GM21529 (cell line): ENCODE measurements around the gene CDKN2A.

Source experiments
- ATAC-seq: cut with Tn5 transposase; IDR thresholded peaks from one replicate; pipeline ENCODE4 v1.9.1; 2021; ENCODE audit not compliant: unreplicated experiment

CDKN2A gene

DNA sequence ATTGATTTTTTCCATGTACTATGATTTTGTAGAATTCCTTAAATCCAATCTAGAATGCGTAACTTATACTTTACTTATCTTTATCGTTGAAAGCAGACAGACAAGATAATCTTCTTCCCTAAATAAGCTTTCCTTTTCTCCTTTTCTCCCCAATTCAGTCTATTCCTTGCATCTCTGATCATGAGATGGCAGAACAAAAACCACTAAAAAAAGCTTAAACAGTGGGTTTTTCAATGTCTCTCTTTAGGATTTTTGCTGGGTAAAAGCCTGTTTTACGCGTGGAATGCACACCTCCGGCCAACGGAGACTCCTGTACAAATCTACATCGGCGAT is 14.2 kb upstream of the CDKN2A start:
- no peak for ATAC-seq

GRCh38 chr9:22005702-22006606 is 11.8 kb upstream of the CDKN2A start:
- ATAC-seq, result no peak

DNA sequence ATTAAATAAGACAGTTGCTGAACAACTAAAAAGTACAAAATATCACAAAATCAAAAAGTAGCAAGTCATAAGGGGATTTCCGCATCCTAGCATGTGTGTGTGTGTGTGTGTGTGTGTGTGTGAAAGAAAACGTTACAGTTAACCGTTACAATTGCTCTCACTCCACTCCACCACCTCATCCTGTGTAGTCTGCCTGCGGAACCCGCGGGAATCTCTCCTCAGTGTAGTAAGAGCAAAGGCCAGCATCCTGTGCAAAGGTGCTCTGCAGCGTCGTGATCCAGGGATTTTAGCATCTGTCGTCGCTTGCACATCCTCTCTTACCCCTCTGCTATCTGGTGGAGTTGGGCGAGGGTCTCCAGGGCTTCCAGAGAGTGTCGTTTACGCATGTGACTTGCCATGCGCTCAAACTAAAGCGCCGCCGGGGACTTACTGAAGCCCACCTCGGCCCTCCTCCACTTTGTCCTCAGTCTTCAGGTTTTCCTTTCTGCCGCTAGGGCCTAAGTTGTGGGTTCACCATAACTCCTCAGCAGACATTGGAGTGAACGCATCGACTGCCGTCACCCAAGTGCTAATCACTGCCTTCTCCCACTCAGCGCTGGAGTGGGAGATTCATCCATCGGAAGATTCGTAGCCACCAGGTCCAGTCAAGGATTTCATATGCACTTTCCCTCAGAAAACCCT is 11.0 kb upstream of the CDKN2A start:
- no peak for ATAC-seq

DNA sequence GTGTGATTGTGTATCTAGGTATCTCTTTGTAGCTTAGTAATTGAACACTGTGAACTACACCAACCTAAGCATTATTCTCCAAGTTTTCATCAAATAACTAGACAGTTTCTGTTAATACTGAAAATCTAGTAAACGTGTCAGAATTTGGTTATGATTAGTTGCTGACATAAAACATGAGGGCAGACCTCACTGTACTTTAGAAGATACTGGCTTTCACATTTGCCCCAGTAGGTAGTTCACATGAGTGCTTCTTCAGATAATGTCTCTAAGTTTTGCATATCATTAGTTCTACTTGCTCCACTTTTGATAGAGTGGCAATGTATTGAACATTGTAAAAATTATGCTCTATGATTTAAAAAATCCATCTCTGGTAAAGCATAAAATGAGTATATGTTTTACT is 7.8 kb upstream of the CDKN2A start:
- ATAC-seq, result no peak

DNA sequence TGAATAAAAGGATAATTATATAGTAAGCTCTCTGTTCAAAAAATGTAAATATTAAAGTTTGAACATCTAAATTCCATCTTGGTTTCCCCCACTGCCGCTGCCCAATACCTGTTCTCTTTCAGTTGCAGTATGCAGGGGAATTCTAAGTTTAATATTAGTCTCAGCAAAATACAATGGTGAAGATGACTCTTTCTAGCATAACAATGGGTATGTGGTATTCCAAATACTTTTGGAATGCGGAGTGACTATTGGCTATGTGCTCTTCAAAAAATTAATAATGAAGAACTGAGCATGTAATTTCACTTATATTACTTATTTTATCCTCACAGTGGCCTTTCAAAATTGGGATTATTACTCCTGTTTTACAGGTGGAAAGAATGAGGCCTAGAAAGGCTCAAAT is 3.8 kb upstream of the CDKN2A start:
- ATAC-seq, result no peak

DNA sequence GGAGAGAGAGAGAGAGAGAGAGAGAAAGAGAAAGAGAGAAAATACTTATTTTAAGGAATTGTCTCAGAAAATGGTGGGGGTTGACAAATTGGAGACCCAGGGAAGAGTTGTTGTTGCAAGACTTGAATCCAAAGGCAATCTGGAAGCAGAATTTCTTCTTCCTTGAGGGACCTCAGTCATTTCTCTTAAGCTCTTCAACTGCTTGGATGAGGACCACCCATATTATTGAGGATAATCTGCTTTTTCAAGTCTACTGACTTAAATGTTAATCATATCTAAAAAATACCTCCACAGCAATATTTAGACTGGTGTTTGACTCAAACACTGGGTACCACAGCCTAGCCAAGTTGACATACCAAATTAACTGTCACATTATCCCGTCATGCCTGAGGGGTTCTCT is 3.3 kb upstream of the CDKN2A start:
- ATAC-seq, result no peak

DNA sequence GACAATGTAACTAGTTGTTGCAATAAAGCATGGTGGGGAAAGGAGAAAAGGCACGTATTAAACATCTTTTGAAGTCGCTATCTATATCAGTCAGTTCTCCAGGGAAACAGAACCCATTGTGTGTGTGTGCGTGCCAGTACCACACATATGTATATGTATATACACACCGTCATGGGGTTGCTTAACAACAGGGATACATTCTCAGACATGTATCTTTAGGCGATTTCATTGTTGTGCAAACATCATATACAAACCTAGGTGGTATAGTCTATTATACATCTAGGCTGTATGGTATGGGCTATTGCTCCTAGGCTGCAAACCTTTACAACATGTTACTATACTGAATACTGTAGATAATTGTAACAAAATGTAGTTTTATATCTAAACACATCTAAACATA is 2.7 kb upstream of the CDKN2A start:
- ATAC-seq, result no peak

- ATAC-seq, result no peak
Observed at GRCh38 chr9:21996438-21996837, 2.2 kb upstream of the CDKN2A start.

DNA sequence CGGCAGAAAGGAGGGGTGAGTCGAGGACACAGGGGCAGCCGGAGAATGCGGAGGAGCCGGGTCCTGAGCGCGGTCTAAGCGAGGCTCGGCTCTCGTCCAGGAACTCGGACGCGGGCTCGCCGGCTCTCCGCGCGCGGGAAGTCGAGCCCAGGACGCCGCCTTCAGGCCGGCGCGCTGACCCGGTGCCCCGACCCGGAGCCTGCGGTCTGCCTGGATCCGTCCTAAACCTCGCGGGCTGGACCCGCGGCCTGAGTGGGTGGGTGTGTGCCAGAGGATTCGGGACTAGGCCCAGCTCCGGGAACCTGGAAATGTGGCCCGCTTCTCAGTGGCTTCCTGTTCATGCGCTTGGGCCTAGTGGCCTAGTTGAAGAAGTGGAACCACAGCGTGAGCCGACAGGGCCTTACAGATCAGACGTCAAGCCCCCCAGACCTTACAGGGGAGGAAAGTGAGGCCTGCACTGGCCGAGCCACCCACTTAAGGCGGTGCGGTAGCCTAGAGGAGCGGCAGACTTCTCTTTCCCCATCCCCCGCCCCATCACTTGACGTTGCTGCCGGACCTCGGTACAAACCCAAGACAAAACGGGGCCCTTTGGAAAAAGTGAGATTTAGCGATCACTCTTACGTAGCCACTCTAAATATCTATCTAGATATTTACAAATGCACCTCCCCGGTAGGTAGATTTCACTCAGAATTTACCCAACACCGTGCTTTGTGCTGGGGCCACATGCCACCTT is 1.6 kb upstream of the CDKN2A start:
- ATAC-seq, result peak; percentile 24

GRCh38 chr9:21995006-21995665 is 944 bp upstream of the CDKN2A start:
- ATAC-seq, result peak; percentile 81

GRCh38 chr9:21994556-21995005 is 389 bp upstream of the CDKN2A start, which contains the start of gene CDKN2B-AS1:
Gene CDKN2B-AS1, plus strand, starts transcription at chr9:21994791.
- ATAC-seq, result peak; percentile 50

- no peak for ATAC-seq
Observed at GRCh38 chr9:21993007-21993406, 1.2 kb downstream of the CDKN2A start.

- ATAC-seq, result no peak
Observed at GRCh38 chr9:21991072-21991959, 2.9 kb downstream of the CDKN2A start.

- ATAC-seq, result no peak
Observed at GRCh38 chr9:21989440-21990189, 4.6 kb downstream of the CDKN2A start.

DNA sequence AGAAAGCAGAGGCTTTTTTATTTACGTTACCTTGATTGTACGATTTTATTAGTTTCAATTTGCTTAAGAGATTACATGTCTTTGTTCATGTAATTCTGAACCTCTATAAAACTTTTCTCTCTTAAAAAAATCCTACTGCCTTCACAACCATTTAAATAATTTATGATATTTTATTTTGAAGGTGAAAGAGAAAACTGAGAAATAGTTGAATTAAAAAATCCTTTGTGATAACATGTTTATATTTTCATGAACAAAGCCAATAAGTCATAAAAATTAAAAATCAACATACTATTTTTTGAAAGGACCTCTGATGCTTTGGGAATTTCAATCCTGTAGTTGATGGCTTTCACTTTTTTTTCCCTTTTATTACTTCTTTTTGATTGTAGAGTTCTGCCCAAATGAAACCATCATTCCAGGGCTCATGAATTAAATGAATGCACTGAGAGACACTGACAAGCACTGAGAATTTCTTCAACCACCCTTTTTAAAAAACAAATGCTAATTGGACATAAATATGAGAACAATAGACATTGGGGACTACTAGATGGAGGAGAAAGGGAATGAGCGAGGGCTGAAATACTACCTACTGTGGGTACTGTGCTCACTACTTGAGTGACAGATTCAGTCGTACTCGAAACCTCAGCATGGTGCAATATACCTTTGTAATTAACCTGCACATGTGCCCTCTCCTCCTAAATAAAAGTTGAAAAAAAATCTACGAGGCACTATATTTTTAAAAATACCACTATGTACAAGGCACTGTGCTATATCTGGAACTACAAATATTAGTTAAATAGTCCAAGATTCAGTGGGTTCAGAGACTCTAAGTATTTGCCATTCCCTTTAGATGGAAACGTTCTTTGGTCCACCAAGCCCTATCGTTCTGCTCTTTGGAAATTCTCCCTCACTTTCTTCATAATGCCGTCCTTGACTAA is 5.9 kb downstream of the CDKN2A start:
- no peak for ATAC-seq

DNA sequence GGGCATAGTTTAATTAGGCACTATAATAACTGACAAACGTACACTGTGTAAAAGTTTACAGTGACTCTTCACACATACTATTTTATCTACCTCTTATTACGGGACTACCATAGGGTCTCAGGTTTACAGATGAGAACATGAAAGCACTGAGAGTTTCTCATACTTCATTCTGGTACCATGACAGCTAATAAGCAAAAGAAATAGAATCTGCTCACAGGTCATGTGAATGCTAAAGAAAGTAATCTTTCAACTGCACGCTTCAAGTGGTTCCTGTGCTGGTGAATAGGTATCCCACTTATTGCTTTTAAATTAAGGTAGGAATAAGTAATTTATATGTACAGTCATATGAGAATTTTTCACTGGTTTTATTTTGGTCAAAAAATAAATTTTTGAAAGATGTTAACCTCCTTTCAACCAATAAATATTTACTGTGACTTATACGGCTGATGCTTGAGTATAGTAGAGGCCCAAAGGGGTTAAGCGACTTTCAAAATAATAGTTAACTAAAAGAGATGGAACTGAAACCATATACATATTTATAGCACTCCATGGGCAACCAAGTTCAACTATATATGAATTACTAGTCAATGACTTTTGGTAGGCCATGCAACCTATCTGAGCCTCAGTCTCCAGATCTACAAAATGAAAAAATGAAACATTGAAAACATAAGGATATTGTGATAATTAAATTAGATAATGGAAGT is 8.1 kb downstream of the CDKN2A start:
- ATAC-seq, result peak; percentile 37

GRCh38 chr9:21984101-21984500 is 10.1 kb downstream of the CDKN2A start:
- no peak for ATAC-seq

DNA sequence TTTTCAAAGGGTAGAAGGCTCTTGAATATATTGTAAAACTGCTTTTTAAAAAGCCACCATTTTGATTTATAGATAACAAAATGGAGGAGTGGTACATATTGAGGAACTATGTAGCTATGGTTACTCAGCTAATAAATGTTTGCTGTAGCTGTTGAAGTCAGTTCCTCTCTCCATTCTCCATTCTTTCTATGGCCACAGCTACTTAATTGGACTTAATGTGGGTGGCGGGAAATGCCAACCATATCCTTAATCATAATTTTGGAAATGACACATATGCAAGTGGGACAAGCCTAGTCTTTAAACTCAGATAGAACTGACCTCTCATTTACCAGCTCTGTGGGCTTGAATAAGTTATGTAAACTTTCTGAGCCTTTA is 10.6 kb downstream of the CDKN2A start:
- ATAC-seq, result no peak
